GM19025 (cell line): ENCODE results near the gene CXCL16.

ENCODE experiments used
- ATAC-seq: cut with Tn5 transposase; IDR thresholded peaks from one replicate; pipeline ENCODE4 v1.9.1; 2021; ENCODE audit warnings: mild to moderate bottlenecking, low read depth, moderate library complexity; ENCODE audit not compliant: unreplicated experiment

Gene CXCL16

DNA sequence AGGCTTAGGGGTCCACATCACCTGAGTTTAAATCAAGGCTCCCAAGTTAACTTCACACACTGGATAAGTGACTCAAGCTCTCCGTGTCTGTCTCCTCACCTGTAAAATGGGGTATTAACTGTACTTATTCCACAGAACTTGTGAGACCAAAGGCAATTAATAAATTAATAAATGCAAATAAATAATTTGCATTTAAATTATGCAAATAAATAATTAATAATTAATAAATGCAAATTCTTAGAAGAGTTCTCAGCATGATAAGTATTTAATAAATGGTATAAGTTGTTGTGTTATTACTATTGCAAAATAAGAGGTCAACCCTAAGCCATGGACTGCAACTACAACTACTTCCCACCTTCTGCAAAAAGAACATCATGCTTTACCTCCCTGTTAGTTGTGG lies 13.7 kb upstream of the CXCL16 start:
- no peak for ATAC-seq

DNA sequence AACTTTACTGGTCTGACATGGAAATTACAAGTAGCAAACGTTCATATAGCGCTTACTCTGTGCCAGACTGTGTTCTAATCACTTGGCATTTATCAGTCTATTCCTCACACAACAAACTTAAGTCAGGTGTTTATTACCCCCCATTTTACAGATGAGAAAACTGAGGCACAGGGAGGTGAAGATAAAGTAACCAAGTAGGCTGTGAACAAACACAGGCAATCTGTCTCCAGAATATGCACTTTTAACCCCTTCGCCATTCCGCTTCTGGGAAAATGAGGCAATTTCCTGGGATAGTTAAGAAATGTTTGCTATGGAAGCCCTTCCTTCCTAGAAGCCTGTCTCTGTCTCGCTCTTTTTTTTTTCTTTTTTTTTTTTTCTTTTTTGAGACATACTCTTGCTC lies 12.2 kb upstream of the CXCL16 start:
- no peak for ATAC-seq

DNA sequence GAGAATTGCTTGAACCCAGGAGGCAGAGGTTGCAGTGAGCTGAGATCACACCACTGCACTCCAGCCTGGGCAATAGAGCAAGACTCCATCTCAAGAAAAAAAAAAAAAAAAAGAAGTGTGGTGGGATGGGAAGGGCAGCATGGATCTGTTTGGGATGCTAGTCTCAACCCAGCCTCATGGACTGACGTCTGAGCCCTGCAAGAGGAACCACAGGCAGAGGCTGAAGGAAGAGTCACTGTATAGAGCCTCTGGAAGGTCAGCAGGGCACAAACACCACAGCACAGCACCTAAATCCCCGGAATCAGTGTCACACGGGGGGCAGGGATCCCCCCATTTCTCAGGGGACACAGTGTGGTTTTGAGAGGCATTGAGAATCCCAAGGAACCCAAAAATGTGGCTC lies 10.9 kb upstream of the CXCL16 start:
- no peak for ATAC-seq

DNA sequence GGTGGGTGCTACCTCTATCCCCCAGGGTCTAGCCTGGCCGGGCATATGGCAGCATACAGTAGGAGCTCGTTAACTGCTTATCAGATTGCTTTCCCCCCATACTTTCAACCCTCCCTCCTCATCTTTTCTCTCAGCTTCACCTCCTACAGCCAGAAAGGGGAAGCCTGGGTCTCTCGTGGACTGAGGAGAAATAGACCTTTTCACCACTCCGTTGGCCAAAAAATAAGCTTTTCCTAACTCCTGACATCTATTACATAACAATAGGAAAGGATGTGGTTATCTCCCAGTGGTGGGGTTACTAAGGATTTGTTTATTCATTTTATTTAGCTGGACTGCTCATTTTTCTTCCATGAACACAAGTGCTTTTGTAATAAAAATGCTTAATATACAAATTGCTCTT lies 9.0 kb upstream of the CXCL16 start:
- ATAC-seq: no peak

DNA sequence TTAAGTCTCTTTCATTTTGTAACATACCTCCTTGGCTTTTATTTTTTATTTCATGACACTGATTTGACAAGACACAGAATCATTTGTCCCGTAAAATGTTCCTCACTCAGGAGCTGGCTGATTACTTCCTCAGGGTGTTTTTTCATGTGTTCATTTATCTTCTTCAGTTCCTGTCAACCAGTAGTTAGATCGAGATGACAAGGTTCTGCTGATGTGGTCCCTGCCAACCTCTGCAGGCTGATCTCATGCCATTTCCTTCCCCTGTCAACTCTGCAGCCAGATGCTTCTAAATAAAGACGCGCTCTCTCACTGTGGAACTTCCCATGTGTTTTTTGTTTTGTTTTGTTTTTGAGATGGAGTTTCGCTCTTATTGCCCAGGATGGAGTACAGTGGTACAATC lies 8.1 kb upstream of the CXCL16 start:
- no peak for ATAC-seq

DNA sequence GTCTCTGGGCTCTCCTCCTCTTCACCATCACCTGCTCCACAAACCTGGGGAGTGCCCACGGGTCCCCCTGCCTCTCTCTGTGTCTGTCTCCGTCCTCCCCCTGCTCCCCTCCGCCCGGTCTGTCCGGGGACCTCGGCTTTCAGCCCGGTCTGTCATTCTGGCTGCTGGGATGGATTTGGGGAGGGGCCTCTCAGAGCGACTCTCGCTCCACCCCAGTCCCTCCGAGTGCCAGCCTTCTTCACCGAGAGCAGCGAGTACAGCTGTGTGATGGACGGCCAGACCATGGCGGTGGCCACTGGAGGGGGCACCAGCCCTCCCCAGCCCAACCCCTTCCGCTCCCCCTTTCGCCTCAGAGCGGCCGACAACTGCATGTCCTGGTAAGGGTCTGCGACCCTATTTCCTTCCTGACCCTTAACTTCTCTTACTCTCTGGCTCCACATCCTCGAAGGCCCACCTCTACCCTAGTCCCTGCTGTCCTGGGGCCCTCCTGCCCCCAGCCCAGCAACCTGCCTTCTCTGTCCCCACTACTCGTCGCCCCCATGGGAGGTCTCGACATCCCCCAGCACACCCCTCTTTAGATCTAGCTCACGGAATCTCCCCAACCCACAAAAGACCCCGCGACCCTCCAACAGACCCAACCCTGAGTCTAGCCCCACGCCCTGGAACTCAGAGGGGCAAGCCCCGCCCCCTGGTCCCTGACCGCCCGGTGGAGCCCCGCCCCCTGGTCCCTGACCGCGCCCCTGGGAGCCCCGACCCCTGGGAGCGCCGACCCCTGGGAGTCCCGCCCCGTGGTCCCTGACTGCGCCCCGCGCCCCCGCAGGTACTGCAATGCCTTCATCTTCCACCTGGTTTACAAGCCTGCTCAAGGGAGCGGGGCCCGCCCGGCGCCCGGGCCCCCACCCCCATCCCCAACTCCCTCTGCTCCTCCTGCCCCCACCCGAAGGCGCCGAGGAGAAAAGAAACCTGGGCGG lies 5.6 kb upstream of the CXCL16 start:
- ATAC-seq: no peak

DNA sequence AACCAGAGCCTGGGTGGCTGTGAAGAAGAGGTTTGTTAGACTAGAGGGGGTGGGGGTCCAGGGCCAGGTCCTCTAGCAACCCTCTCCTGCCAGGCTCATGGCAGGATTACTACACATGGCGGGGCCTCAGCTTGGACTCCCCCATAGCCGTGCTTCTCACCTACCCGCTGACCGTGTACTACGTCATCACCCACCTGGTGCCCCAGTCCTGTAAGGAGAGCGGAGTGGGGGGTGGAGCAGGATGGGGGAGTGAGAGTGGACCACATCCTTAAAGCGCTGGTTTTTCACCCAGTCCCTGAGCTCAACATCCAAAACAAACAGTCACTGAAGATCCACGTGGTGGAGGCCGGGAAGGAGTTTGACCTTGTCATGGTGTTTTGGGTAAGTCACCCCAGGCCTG lies 4.2 kb upstream of the CXCL16 start:
- ATAC-seq: no peak

DNA sequence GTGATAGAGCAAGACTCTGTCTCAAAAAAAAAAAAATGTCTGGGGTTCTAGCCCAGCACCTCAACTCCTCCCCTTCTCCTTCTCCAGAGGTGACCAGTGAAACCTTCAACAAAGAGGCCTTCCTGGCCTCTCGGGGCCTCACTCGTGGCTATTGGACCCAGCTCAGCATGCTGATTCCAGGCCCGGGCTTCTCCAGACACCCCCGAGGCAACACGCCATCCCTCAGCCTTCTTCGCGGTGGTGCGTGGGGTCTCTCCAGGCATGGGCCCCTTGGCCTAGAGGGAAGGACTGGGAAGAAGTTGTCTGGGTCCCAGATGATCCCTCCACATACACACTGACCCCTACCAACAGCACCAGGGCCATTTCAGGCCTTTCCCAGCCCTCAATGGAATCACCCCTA lies 3.5 kb upstream of the CXCL16 start:
- ATAC-seq: no peak

DNA sequence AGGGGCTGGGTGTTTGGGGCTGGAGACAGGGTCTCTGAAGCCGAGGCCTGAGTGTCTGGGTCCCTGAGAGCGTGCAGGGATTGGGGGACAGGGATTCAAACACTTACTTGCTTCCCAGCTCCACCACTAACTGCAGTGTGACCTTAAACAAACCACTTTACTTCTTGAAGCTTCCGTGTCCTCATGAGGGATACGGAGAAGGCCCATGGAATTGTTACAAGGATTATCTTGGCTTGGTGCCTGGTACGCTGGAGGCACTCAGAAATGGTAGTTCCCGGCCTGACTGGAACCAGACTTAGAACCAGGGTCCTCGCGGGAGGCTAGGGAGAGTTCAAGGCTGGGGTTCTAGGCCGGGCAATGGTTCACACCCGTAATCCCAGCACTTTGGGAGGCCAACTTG lies 2.9 kb upstream of the CXCL16 start:
- no peak for ATAC-seq

DNA sequence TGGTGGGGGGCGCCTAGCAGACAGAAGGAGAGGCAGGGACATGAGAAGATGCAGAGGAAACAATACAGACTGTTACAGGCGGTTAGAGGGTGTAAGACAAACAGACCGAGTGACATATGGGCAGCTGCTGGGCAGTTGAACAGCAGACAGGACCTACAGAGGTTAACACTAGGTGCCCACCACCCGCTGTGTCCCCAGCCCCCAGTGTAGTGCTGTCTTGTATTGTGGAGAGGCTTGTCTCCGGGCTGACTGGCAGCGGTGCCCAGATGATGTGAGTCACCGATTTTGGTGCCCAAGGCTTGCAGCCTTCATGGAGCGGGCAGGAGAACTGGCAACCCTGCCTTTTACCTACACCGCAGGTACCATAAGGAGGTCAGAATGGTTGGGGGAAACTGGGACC lies 2.4 kb upstream of the CXCL16 start:
- ATAC-seq: no peak

DNA sequence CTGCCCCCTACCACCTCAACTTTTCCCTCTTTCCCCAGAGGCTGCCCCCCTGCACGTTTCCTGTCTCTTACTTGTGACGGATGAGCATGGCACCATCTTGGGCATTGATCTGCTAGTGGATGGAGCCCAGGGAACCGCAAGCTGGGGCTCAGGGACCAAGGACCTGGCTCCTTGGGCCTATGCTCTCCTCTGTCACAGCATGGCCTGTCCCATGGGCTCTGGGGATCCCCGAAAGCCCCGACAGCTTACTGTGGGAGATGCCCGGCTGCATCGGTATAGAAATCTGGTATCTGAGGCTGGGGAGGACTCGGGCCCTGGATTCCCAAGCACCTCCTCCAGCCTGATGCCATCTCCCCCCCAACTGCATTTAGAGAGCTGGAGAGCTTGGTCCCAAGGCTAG lies 1.8 kb upstream of the CXCL16 start:
- ATAC-seq: no peak

DNA sequence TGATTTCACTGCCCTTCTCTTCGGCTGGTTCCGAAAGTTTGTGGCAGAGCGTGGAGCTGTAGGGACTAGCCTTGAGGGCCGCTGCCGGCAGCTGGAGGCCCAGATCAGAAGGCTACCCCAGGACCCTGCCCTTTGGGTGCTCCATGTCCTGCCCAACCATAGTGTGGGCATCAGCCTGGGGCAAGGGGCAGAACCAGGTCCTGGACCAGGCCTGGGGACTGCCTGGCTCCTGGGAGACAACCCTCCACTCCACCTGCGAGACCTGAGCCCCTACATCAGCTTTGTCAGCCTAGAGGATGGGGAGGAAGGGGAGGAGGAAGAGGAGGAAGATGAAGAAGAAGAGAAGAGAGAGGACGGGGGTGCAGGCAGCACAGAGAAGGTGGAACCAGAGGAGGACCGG lies 856 bp upstream of the CXCL16 start:
- ATAC-seq: no peak

DNA sequence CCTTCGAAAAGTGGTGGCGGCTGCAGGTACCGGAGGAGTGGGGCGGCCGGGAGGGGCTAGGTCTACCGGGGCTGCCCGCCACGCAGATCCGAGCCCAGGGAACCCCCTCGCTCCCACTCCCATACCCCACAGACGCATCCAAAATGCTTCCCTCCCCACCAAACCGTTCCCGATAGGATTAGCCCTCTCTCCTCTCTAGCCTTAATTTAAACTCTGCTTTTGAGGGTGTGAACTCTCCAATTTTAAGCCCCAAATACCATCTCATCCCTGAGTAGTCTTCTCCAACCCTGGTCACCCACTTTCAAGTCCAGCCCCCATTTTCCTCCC lies 260 bp upstream of the CXCL16 start:
- no peak for ATAC-seq

DNA sequence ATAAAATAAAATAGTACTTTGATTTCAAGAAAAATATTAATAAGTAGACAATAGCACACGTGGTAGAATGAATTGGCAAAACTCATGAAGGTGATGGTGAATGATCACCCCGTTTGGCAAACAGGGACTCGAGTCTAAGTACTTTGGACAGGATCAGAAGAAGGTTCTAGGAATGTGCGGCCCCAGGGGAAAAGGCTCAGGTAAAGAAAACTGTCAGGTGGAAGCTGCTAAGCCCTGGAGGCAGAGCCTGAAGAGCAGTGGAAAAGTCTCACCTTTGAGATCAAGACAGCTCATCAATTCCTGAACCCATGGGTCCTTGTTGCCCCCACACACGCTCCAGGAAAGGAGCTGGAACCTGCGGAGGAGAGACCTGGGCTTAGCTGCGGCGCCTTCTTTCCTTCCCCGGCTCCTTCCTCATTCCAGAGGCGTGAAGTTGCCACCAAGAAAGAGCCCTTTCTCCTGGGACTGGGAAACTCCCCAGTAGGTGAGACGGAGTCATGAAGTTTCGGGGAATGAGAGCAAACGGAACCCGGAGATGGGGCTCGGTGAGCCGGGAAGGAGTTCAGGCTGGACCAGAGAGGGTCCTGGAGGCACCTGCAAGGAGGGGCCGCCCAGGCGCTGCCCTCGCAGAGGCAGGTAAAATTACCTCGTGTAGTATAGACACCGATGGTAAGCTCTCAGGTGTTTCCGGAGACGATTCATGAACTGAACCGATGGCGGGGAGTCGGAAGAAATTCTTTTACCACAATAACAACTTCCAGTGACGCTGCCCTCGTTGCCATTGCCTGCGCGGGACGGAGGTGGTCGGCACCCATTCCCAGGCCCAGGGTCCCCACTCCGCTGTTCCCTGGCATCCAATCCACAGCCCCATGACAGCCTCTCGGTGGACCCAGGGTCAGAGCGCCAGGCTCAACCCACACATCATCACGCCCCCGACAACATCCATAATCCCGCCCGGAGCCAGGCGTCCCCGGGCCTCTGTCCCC lies 1.3 kb downstream of the CXCL16 start:
- no peak for ATAC-seq

DNA sequence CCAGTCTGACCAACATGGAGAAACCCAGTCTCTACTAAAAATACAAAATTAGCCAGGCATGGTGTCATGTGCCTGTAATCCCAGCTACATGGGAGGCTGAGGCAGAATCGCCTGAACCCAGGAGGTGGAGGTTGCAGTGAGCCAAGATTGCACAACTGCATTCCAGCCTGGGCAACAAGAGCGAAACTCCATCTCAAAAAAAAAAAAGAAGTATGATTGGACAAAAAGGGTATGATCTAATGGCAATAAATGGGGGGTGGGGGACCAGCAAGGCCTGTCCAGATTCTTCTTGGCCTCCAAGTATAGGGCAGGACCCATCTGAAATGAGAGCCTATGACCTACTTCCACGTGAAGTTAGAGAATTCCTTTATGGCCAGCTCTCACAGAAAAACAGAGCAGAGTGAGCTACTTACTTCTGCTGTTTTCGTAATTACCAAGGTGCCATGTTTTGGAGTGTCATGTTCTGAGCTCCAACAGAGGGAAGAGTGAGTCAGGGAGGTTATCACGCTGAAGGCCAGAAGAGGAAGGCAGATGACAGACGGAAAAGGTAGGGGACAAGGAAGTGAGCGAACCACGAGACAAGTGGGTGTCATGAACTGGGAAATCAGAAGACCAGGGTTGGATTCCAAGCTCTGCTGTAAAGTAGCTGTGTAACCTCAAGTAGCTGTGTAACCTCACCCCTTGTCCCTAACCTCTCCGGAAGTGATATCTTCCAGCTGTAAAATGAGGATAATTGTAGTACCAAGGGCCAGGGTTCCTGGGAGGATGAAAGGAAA lies 3.7 kb downstream of the CXCL16 start:
- no peak for ATAC-seq

DNA sequence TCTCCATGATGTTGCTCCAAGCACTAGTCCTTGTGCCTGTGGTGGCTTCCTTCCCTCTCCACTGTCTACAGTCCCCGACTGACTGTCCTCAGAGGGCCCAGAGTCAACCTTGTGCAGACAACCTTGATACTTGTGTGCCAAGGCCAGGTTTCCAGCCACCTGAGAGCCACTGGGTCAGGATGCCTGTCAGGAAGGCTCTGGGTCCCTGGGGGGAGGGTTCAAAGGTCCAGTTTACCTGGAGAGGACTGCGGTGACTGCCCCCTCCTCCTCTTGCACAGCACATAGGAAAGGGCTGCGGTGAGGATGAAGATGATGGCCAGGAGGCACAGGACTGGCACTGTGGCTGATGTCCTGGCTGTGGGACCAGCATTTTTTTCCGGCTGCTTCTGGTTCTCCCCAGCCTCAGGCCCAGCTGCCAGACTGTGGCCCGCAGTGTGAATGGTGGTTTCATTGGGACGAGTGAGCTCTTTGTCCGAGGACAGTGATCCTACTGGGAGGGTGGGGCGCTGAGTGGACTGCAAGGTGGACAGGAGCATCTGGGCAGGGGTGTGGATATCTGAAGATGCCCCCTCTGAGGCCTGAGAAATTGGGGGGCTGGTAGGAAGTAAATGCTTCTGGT lies 4.8 kb downstream of the CXCL16 start:
- ATAC-seq: no peak

DNA sequence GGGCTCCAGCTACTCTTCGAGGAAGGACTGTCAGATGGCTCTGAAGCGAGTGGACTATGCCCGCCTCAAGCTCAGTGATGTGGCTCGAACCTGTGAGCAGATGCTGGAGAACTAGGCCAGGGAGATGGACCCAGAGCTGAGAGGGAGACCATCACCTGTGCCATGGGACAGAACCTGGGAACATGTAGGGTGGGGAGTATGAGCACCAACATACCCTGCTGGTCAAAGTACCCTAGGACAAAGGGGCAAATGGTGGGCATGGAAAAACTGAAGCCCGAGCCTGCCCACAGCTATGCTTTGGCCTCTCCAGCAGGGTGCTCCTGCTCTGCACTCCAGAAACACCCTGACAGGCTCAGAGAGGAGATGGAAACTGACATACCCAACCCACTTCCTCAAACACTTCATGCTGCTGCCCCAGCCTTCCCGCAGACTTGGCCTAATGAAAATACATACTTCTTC lies 6.6 kb downstream of the CXCL16 start:
- ATAC-seq: no peak

DNA sequence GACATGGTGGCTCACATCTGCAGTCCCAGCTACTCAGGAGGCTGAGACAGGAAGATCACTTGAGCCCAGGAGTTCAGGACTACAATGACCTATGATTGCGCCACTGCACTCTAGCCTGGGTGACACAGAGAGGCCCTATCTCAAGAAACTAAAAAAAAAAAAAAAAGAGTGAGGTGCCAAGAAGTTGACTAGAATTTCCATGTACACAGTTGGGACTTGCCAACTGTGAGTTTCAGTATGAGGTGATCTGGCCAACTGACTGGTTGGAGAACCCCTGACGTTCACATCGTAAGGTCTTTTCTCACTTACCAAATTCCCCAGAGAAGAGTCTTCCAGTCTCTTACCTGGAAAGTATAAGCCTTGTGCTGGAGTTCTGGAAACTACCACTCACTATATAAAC lies 11.6 kb downstream of the CXCL16 start:
- no peak for ATAC-seq

DNA sequence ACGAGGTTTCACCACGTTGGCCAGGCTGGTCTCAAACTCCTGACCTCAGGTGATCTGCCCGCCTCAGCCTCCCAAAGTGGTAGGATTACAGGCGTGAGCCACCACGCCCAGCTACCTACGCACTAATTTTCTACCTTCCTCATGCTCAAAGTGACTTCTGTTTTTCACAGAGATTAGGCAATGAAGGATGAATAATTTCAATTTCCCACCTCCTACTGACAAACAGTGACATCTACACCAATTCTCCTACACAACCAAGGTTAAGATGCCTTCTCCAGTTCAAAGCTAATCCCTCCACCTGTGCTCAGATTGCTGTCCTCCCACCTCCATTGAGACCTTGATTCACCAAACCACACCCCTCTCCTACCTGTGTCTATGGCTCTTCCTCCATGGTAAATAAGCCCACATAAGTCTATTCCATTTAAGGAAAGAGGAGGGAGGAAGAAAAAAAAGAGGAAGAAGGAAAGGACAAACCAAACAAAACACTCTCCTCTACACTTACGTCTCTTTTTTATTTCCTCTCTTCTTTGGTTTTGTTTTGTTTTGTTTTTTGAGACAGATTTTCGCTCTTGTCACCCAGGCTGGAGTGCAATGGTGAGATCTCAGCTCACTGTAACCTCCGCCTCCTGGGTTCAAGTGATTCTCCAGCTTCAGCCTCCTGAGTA lies 13.9 kb downstream of the CXCL16 start:
- no peak for ATAC-seq

DNA sequence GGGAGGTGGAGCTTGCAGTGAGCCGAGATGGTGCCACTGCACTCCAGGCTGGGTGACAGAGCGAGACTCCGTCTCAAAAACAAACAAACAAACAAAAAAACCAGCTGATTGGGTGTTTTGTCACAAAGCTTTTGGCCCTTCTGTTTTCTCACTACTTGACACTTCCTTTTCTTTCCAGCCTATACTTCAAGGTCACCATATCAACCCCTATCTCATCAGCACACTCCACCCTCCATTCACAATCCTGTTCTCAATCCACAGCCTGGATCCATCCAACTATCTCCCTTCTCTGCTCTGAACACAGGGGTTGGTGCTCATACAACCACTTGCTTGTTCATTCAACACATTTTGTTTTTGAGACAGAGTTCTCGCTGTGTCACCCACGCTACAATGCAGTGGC lies 15.1 kb downstream of the CXCL16 start:
- no peak for ATAC-seq
